Measurements from ENCODE around the gene THNSL1.

Gene THNSL1

GRCh38 chr10:25014579-25014978, 1.8 kb upstream of the THNSL1 start:
- no peak for DNase-seq

GRCh38 chr10:25015828-25016375, 510 bp upstream of the THNSL1 start, which contains the start of gene ENKUR:
TSS of gene ENKUR (minus strand) at chr10:25016158. CDS start at chr10:25015936, 222 bp downstream.
- peak; percentile 93 for DNase-seq

- DNase-seq = no peak
Observed at GRCh38 chr10:25017154-25017590, 760 bp downstream of the THNSL1 start.

GRCh38 chr10:25017661-25018060, 1.2 kb downstream of the THNSL1 start:
- no peak for DNase-seq

- DNase-seq = no peak
Observed at GRCh38 chr10:25018703-25019102, 2.3 kb downstream of the THNSL1 start.

GRCh38 chr10:25023278-25023677, 6.9 kb downstream of the THNSL1 start:
- DNase-seq = no peak

GRCh38 chr10:25024528-25024927, 8.1 kb downstream of the THNSL1 start:
- no peak for DNase-seq

- DNase-seq = no peak
Observed at GRCh38 chr10:25026463-25026862, 10.1 kb downstream of the THNSL1 start.

- DNase-seq = no peak
Observed at GRCh38 chr10:25028711-25029110, 12.3 kb downstream of the THNSL1 start.

GRCh38 chr10:25029519-25029918, 13.1 kb downstream of the THNSL1 start:
- no peak for DNase-seq

- no peak for DNase-seq
Observed at GRCh38 chr10:25036381-25036780, 20.0 kb downstream of the THNSL1 start.

GRCh38 chr10:25038325-25038724, 21.9 kb downstream of the THNSL1 start:
- DNase-seq = no peak

GRCh38 chr10:25039531-25039930, 23.1 kb downstream of the THNSL1 start:
- no peak for DNase-seq

- no peak for DNase-seq
Observed at GRCh38 chr10:25046641-25047040, 30.2 kb downstream of the THNSL1 start.

- no peak for DNase-seq
Observed at GRCh38 chr10:25047088-25047487, 30.7 kb downstream of the THNSL1 start.

GRCh38 chr10:25047591-25048301, 31.3 kb downstream of the THNSL1 start:
- DNase-seq = no peak

GRCh38 chr10:25048450-25048849, 32.0 kb downstream of the THNSL1 start:
- no peak for DNase-seq

GRCh38 chr10:25049966-25050365, 33.6 kb downstream of the THNSL1 start:
- no peak for DNase-seq

GRCh38 chr10:25050402-25050801, 34.0 kb downstream of the THNSL1 start:
- no peak for DNase-seq

GRCh38 chr10:25052012-25052411, 35.6 kb downstream of the THNSL1 start:
- DNase-seq = no peak

- no peak for DNase-seq
Observed at GRCh38 chr10:25056726-25057125, 40.3 kb downstream of the THNSL1 start.

GRCh38 chr10:25057886-25058285, 41.5 kb downstream of the THNSL1 start:
- DNase-seq = no peak

GRCh38 chr10:25059990-25060389, 43.6 kb downstream of the THNSL1 start:
- DNase-seq = no peak

GRCh38 chr10:25061125-25061524, 44.7 kb downstream of the THNSL1 start:
- DNase-seq = no peak
